Astrocyte of the cerebellum (primary cell): ENCODE measurements around the gene SPECC1.

ENCODE experiments used
- DNase-seq: peaks from one replicate; pipeline ENCODE4 v3.0.0-alpha.2; 2011; ENCODE audit warnings: low read depth
- H3K4me3 ChIP-seq: 2 replicates; pipeline ENCODE4 v1.5.1; 2011; ENCODE audit warnings: mild to moderate bottlenecking, low read depth, low read length, moderate library complexity
- CTCF ChIP-seq: IDR thresholded peaks from 2 replicates; pipeline ENCODE4 v1.5.1; 2012; ENCODE audit warnings: low read length, low read depth, moderate library complexity, mild to moderate bottlenecking; ENCODE audit errors: missing control alignments
- in situ Hi-C: cut with HindIII; loops from 2 replicates; pipeline ENCODE4 v1.10.0; 2017; ENCODE audit warnings: low sequenced_read_pairs

Gene SPECC1

DNA sequence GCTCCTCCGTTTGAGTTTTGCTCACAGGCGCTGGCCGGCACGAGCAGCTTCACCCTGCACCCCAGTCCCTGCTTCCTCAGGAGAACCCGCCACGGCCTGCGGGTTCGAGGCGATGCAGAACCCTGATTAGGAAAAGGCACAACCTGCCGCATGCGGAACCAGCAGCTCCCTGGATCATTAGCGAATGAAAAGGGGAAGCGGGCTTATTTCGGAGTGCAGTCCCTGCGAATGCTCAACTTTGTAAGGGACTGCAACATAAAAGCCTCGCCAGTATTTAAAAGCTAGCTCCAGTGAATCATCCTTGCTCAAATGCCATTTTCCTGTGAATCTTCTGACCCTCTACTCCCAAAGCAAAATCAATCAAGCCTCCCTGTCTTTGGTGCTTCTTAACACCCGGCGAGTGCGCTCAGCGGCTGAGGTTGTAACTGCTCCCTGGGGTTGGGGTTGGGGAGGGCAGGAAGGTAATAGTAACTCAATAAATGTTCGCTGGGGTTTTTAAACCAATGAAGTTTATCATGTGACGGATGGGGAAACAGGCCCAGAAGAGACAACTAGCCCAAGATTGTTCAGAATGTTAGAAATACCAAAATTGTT lies 30.9 kb upstream of the SPECC1 start:
- DNase-seq, result no peak
- peak overlapping the region; percentile 74 for H3K4me3 ChIP-seq
- in situ Hi-C loops, result no loop called here
- no peak for TF ChIP-seq CTCF

GRCh38 chr17:19978805-19979211 lies 30.4 kb upstream of the SPECC1 start:
- in situ Hi-C loops, result no loop called here
- no peak for DNase-seq
- no peak overlapping the region for H3K4me3 ChIP-seq
- no peak for TF ChIP-seq CTCF

DNA sequence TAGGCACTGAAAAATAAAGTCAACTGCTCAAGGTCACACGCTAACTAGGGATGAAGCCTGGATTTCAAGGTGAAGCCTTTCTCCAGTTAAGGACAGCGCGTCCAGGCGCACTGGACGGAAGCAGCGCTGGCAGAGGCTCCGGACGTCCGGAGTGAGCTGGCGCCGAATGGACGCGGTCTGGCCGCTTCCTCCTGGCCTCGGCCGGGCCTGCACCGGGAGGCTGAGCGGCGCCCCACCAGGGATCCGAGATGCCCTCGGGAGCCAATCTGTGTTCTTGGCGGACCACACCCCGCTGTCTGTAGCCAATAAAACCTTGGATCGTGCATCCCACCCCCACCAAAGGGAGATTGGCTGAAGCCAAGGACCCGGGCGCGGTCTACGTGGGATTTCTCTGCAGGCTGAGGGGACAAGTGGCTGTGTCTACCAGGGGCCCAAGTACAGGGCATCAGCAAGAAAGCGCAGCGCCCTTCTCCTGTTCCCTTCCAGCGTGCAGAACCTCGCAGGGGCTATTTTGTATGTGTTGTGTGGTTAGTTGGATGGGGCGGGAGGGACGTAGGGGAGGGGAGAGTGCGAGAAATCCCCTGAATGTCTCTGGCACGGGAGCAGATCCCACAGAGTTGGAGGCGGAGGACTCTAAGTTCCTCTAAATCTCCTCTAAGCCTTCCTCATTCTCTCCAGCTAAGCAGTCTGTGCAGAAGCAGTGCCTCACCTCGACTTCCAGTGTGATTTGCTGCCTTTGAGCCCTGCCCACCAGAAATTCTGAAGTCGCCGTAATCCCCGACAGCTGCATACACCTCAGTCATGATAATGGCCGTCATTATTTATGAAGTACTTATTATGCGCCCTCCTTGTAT lies 29.0 kb upstream of the SPECC1 start:
- in situ Hi-C loops, result loop anchor here (10.0 kb wide), 1 partner anchor 145 kb away; no protein-coding TSS in a partner anchor
- DNase-seq, result no peak
- no peak for TF ChIP-seq CTCF
- no peak overlapping the region for H3K4me3 ChIP-seq

DNA sequence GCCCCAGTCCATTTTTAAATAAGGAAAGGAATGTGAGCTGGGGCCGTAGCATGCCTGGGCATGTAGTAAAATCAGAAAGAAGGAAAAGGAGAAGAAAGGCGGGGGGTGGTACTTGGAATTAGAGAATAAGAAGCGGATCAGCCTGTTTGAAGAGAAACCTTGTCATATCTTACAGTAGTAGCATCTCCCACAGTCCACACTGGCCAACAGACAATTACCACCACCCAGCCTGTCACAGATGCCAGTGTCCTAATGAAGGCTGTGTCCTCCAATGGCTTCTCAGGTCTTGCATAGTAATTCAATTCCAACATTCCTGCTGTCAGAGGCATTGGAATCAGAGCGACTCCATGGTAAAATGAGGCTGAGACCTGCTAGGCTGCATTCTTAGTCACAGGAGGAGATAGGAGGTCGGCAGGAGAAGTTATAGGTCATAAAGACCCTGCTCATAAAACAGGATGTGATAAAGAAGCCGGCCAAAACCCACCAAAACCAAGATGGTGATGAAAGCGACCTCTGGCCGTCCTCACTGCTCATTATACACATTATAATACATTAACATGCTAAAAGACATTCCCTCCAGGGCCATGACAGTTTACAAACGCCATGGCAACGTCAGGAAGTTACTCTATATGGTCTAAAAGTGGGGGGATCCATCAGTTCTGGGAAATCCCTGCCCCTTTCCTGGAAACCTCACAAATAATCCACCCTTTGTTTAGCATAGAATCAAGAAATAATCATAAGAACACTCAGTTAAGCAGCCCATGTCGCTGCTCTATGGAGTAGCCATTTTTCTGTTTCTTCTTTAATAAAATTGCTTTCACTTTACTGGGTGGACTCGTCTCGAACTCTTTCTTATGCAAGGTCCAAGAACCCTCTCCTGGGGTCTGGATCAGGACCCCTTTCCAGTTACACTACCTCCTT lies 22.0 kb upstream of the SPECC1 start:
- no peak for DNase-seq
- in situ Hi-C loops, result loop anchor here (10.0 kb wide), 1 partner anchor 138 kb away; no protein-coding TSS in a partner anchor
- no peak overlapping the region for H3K4me3 ChIP-seq
- no peak for TF ChIP-seq CTCF

GRCh38 chr17:19987897-19988296 lies 21.3 kb upstream of the SPECC1 start:
- TF ChIP-seq CTCF, result no peak
- no peak for DNase-seq
- H3K4me3 ChIP-seq, result no peak overlapping the region
- in situ Hi-C loops, result loop anchor here (10.0 kb wide), 1 partner anchor 137 kb away; no protein-coding TSS in a partner anchor

GRCh38 chr17:19991252-19991885 lies 17.8 kb upstream of the SPECC1 start:
- DNase-seq, result no peak
- no peak for TF ChIP-seq CTCF
- in situ Hi-C loops, result no loop called here
- no peak overlapping the region for H3K4me3 ChIP-seq
